ENCODE measurements around the gene DNAJB12. TPM values are rescaled to one million over a fixed set of nuclear protein-coding genes. Genes with fewer than 3 reads are reported as not detected.

The DNAJB12 gene
- total RNA-seq, 1 experiment from 2014 or later, result 25.8 TPM

DNA sequence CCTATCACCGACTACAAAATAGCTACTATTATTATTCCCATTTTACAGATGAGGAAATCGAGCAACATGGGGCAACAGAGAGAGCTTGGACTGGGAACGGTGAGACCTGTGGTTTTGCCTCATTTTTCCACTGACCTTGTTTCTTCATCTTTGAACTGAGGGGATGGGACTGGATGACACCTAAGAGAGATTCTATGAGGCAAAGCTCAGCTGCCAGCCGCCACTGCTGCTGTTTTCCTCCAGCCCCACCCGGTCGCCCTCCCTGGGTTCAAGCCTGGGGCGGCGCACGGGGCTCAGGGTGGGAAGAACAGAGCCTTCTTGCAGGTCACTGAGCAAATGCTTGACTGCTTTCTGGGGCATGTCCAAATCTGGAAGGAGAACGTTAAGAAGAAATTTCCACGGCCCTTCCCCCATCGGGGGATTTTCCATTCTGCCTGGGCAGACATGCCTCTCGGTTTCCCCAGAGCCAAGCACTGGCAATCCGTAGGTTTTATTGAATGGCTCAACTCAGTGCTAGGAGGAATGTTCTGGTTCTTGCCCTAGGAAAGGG is 68.7 kb downstream of the DNAJB12 start:
- BruUV-seq (replicated peaks), result no TSS peak
- no peak overlapping the region for H3K9ac ChIP-seq (ENCODE audit: low read length)
- ChIA-PET CTCF (no interaction called here), RAD21 (ENCODE audit: low non-redundant PET in 1 of 2, low total read pairs in 2 of 2, uncharacterized antibody in 2 of 2, unreplicated experiment in 2 of 2) (no interaction called here), POLR2A (interaction anchor here (1.0 to 15.0 kb wide), 2 partner anchors 9 to 13 kb away, joined by 3 to 371 read pairs; partner anchors contain the start of gene DDIT4)
- H3K9me3 ChIP-seq (ENCODE audit: control insufficient read depth in 1 of 2, insufficient read depth in 1 of 2, low read depth in 1 of 2, low read length in 2 of 2), result no peaks in the 10 kb centered on the region
- no peak overlapping the region for H2AFZ ChIP-seq (ENCODE audit: low read depth, low read length, poor library complexity, severe bottlenecking)
- H3K9me2 ChIP-seq (ENCODE audit: insufficient read depth), result no peaks in the 10 kb centered on the region
- H3K4me3 ChIP-seq (replicated peaks in 1 of 2; ENCODE audit: low read depth in 1 of 2, low read length in 2 of 2), result no peak overlapping the region
- no peaks in the 10 kb centered on the region for H3K27me3 ChIP-seq (ENCODE audit: insufficient read depth, low read length)
- peak overlapping the region; percentile 27 for H3K4me2 ChIP-seq (ENCODE audit: low read length)
- TF ChIP-seq CTCF (IDR thresholded peaks at IDR 0.05 in 2 of 3, conservative IDR thresholded peaks at IDR 0.05 in 1 of 3; ENCODE audit: borderline replicate concordance in 1 of 3, insufficient read depth in 1 of 3, low read depth in 2 of 3, low read length in 2 of 3) (no peak), CEBPB (IDR thresholded peaks at IDR 0.05; ENCODE audit: low read depth) (no peak), SP1 (IDR thresholded peaks at IDR 0.05; ENCODE audit: low read depth) (no peak), ATF3 (IDR thresholded peaks at IDR 0.05) (no peak), POLR2A (IDR thresholded peaks at IDR 0.05; ENCODE audit: borderline replicate concordance, extremely low read depth, insufficient read depth, insufficient read length) (no peak)
- TF ChIP-seq, protein P1, sequence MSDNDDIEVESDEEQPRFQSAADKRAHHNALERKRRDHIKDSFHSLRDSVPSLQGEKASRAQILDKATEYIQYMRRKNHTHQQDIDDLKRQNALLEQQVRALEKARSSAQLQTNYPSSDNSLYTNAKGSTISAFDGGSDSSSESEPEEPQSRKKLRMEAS (IDR thresholded peaks at IDR 0.05), result no peak
- H4K20me1 ChIP-seq (ENCODE audit: insufficient read depth), result no peaks in the 10 kb centered on the region
- ATAC-seq (no peak), DNase-seq (ENCODE audit: low read depth, low spot score) (no peak)
- H3K27ac ChIP-seq (ENCODE audit: low read depth, low read length), result no peak overlapping the region
- intact Hi-C loops (cut with micrococcal nuclease), result no loop called here
- no peaks in the 10 kb centered on the region for H3K79me2 ChIP-seq (ENCODE audit: insufficient read depth, low read length)
- no peaks in the 10 kb centered on the region for H3K36me3 ChIP-seq (ENCODE audit: control insufficient read depth in 1 of 2, insufficient read depth in 2 of 2, low read length in 2 of 2)
- H3K4me1 ChIP-seq (ENCODE audit: control insufficient read depth in 1 of 2, insufficient read depth in 2 of 2, low read length in 2 of 2), result peaks cover 9 to 38% of the 10 kb centered on the region in 2 experiments; a peak in 3 of 4 replicates

DNA sequence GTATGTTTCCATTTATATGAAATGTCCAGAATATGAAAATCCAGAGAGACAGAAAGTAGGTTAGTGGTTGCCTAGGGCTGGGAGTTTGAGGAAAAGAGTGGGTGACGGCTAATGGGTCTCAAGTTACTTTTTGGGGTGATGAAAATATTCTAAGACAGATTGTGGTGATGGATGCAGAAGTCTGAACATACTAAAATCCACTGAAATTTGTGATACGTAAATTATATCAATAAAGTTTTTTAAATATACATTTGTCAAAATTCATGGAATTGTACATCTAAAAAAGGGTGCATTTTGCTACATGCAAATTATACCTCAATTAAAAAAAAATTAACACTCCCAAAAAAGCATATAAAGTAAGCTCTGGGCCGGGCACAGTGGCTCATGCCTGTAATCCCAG is 71.6 kb downstream of the DNAJB12 start:
- DNase-seq (ENCODE audit: low read depth, low spot score), result no peak
- ChIA-PET RAD21 (ENCODE audit: low non-redundant PET in 1 of 2, low total read pairs in 2 of 2, uncharacterized antibody in 2 of 2, unreplicated experiment in 2 of 2) (no interaction called here), CTCF (no interaction called here), POLR2A (interaction anchor here (0.7 to 13.5 kb wide), 5 partner anchors 9 to 636 kb away, joined by 3 to 274 read pairs (median 7); partner anchors contain the start of gene DDIT4)
- Histone ChIP-seq H4K20me1 (ENCODE audit: insufficient read depth) (no peaks in the 10 kb centered on the region), H3K4me1 (ENCODE audit: control insufficient read depth in 1 of 2, insufficient read depth in 2 of 2, low read length in 2 of 2) (peaks cover 9 to 25% of the 10 kb centered on the region in 2 experiments; a peak in 3 of 4 replicates), H3K27me3 (ENCODE audit: insufficient read depth, low read length) (no peaks in the 10 kb centered on the region), H3K4me2 (ENCODE audit: low read length) (no peak overlapping the region), H3K27ac (ENCODE audit: low read depth, low read length) (no peak overlapping the region), H2AFZ (ENCODE audit: low read depth, low read length, poor library complexity, severe bottlenecking) (no peak overlapping the region), H3K36me3 (ENCODE audit: control insufficient read depth in 1 of 2, insufficient read depth in 2 of 2, low read length in 2 of 2) (no peaks in the 10 kb centered on the region), H3K9ac (ENCODE audit: low read length) (no peak overlapping the region), H3K9me3 (ENCODE audit: control insufficient read depth in 1 of 2, insufficient read depth in 1 of 2, low read depth in 1 of 2, low read length in 2 of 2) (no peaks in the 10 kb centered on the region), H3K9me2 (ENCODE audit: insufficient read depth) (no peaks in the 10 kb centered on the region), H3K4me3 (replicated peaks in 1 of 2; ENCODE audit: low read depth in 1 of 2, low read length in 2 of 2) (no peak overlapping the region), H3K79me2 (ENCODE audit: insufficient read depth, low read length) (no peaks in the 10 kb centered on the region)
- BruUV-seq (replicated peaks), result no TSS peak
- ATAC-seq, result no peak
- no peak for TF ChIP-seq SIN3A (IDR thresholded peaks at IDR 0.05; ENCODE audit: low read depth)
- intact Hi-C loops (cut with micrococcal nuclease), result no loop called here

Other genes starting within 250 kb of the DNAJB12 start
- gene ANAPC16, start 138.9 kb downstream of the DNAJB12 start, total RNA-seq (2021; ENCODE audit: unreplicated experiment), result 71.1 TPM
- gene ASCC1, start 138.6 kb downstream of the DNAJB12 start, total RNA-seq (2021; ENCODE audit: unreplicated experiment), result 34.5 TPM
- 462 TPM for gene DDIT4, start 81.0 kb downstream of the DNAJB12 start, total RNA-seq (2021; ENCODE audit: unreplicated experiment)

All from HCT116 (cell line).